Measurements from ENCODE around the gene PCGF1. TPM values are rescaled to one million over a fixed set of nuclear protein-coding genes. Genes with fewer than 3 reads are reported as not detected.

The PCGF1 gene
- total and polyA plus RNA-seq, 2 of the 13 experiments (the other 11 are each of a cell fraction or from before 2014, with no cell fraction given): 20.4 to 22.6 TPM

- TF ChIP-seq ZNF646 (CRISPR knock-in tag; IDR thresholded peaks at IDR 0.05) (peak; percentile 63; the same call in 1 of the 2 replicates), ARHGAP35 (CRISPR knock-in tag; IDR thresholded peaks at IDR 0.05; ENCODE audit: borderline replicate concordance) (peak; percentile 47), TFE3 (CRISPR knock-in tag; IDR thresholded peaks at IDR 0.05) (peak; percentile 68; the same call in 1 of the 2 replicates), TOE1 (CRISPR knock-in tag; IDR thresholded peaks at IDR 0.05) (no peak), NFKB2 (CRISPR knock-in tag; IDR thresholded peaks at IDR 0.05; ENCODE audit: borderline replicate concordance) (no peak), ZNF564 (CRISPR knock-in tag; IDR thresholded peaks at IDR 0.05) (peak; percentile 78), GMEB2 (CRISPR knock-in tag; IDR thresholded peaks at IDR 0.05; ENCODE audit: low read depth) (no peak), IRF9 (CRISPR knock-in tag; IDR thresholded peaks at IDR 0.05; ENCODE audit: borderline replicate concordance) (peak; percentile 84), KLF12 (CRISPR knock-in tag; IDR thresholded peaks at IDR 0.05; ENCODE audit: borderline replicate concordance) (no peak), MBNL3 (CRISPR knock-in tag; conservative IDR thresholded peaks at IDR 0.05) (no peak), HIVEP1 (CRISPR knock-in tag; IDR thresholded peaks at IDR 0.05) (no peak), RFXAP (CRISPR knock-in tag; IDR thresholded peaks at IDR 0.05; ENCODE audit: borderline replicate concordance) (peak; percentile 24; the same call in 1 of the 2 replicates), KLF11 (CRISPR knock-in tag; IDR thresholded peaks at IDR 0.05) (no peak; the same call in 1 of the 2 replicates), ZC3H4 (CRISPR knock-in tag; IDR thresholded peaks at IDR 0.05; ENCODE audit: borderline replicate concordance) (peak; percentile 87), ZNF12 (CRISPR knock-in tag; IDR thresholded peaks at IDR 0.05) (no peak), ZNF580 (CRISPR knock-in tag; IDR thresholded peaks at IDR 0.05; ENCODE audit: borderline replicate concordance, low read depth) (peak; percentile 59)
Observed at GRCh38 chr2:74502720-74503505, 4.6 kb downstream of the PCGF1 start (continued).
